ENCODE measurements around the gene HSCB. TPM values are rescaled to one million over a fixed set of nuclear protein-coding genes. Genes with fewer than 3 reads are reported as not detected.

HSCB gene
- total and polyA plus RNA-seq, 9 of the 15 experiments (the other 6 are each of a cell fraction or from before 2014, with no cell fraction given), result 2.6 to 13.1 (median 8.6) TPM

DNA sequence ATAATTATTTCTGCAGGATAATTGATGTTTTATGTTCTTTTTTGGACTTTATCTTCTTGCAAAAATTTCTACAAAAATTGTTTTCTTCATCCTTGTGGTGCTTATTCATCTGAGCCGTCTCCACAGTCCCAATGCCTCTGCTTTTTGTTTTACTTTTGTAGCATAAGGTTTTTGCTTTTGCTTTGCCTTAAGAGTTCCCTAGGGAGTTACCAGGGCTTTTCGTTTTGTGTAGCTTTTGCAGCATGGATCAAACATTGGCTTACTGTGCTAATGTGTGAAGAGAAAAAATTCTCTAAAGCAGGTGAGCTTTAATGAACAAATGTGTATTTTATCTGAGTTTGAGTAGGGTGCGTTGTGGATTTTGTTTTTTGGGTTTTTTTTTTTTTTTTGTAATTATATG lies 46.8 kb downstream of the HSCB start (continued):
- TF ChIP-seq YY1 (IDR thresholded peaks at IDR 0.05; ENCODE audit: borderline replicate concordance in 1 of 3, control insufficient read depth in 1 of 3, extremely low read depth in 1 of 3, insufficient read depth in 3 of 3, insufficient read length in 1 of 3, insufficient replicate concordance in 2 of 3, low read depth in 1 of 3, low read length in 2 of 3) (no peak), SRSF3 (IDR thresholded peaks at IDR 0.05; ENCODE audit: insufficient read depth, low read length) (no peak), NEUROD1 (IDR thresholded peaks at IDR 0.05; ENCODE audit: borderline replicate concordance, low read depth, low read length, partially characterized antibody) (no peak), PURB (CRISPR knock-in tag; IDR thresholded peaks at IDR 0.05; ENCODE audit: low read depth) (no peak), PHF8 (IDR thresholded peaks at IDR 0.05; ENCODE audit: borderline replicate concordance, low read length) (no peak), CCAR2 (IDR thresholded peaks at IDR 0.05; ENCODE audit: low read depth, low read length) (no peak), ZBTB26 (CRISPR knock-in tag; IDR thresholded peaks at IDR 0.05) (no peak), CREB5 (CRISPR knock-in tag; IDR thresholded peaks at IDR 0.05) (no peak), TAF1 (IDR thresholded peaks at IDR 0.05; ENCODE audit: control insufficient read depth, extremely low read depth, insufficient read depth, low read length, severe bottlenecking) (no peak), MTA1 (IDR thresholded peaks at IDR 0.05; ENCODE audit: borderline replicate concordance) (no peak), ZFX (CRISPR knock-in tag; IDR thresholded peaks at IDR 0.05) (no peak), ZBTB49 (CRISPR knock-in tag; IDR thresholded peaks at IDR 0.05; ENCODE audit: borderline replicate concordance) (no peak), U2AF1 (optimal IDR thresholded peaks at IDR 0.05; ENCODE audit: low read depth, low read length) (no peak)
- TF ChIP-seq, protein P1, sequence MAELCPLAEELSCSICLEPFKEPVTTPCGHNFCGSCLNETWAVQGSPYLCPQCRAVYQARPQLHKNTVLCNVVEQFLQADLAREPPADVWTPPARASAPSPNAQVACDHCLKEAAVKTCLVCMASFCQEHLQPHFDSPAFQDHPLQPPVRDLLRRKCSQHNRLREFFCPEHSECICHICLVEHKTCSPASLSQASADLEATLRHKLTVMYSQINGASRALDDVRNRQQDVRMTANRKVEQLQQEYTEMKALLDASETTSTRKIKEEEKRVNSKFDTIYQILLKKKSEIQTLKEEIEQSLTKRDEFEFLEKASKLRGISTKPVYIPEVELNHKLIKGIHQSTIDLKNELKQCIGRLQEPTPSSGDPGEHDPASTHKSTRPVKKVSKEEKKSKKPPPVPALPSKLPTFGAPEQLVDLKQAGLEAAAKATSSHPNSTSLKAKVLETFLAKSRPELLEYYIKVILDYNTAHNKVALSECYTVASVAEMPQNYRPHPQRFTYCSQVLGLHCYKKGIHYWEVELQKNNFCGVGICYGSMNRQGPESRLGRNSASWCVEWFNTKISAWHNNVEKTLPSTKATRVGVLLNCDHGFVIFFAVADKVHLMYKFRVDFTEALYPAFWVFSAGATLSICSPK (IDR thresholded peaks at IDR 0.05; ENCODE audit: borderline replicate concordance), result no peak
- TF ChIP-seq, protein P2, sequence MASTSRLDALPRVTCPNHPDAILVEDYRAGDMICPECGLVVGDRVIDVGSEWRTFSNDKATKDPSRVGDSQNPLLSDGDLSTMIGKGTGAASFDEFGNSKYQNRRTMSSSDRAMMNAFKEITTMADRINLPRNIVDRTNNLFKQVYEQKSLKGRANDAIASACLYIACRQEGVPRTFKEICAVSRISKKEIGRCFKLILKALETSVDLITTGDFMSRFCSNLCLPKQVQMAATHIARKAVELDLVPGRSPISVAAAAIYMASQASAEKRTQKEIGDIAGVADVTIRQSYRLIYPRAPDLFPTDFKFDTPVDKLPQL (IDR thresholded peaks at IDR 0.05; ENCODE audit: extremely low read depth, insufficient read length), result no peak

All from K562 (cell line).